ENCODE measurements around the gene PIM1. TPM values are rescaled to one million over a fixed set of nuclear protein-coding genes. Genes with fewer than 3 reads are reported as not detected.

PIM1 gene
- total RNA-seq, 2 donors from 2014 or later, result 7.3 to 10.6 TPM

GRCh38 chr6:37174196-37174514, 4.2 kb downstream of the PIM1 start:
- 77 to 86% methylated on average over 3 of the region's 3 CpGs for WGBS, 2 donors
- ATAC-seq (no peak), DNase-seq (no peak)
- intact Hi-C loops (cut with DNase I), result loop anchor here (5.0 to 10.0 kb wide), 4 partner anchors 33 to 409 kb away; no protein-coding TSS in a partner anchor
- TF ChIP-seq, protein P1, sequence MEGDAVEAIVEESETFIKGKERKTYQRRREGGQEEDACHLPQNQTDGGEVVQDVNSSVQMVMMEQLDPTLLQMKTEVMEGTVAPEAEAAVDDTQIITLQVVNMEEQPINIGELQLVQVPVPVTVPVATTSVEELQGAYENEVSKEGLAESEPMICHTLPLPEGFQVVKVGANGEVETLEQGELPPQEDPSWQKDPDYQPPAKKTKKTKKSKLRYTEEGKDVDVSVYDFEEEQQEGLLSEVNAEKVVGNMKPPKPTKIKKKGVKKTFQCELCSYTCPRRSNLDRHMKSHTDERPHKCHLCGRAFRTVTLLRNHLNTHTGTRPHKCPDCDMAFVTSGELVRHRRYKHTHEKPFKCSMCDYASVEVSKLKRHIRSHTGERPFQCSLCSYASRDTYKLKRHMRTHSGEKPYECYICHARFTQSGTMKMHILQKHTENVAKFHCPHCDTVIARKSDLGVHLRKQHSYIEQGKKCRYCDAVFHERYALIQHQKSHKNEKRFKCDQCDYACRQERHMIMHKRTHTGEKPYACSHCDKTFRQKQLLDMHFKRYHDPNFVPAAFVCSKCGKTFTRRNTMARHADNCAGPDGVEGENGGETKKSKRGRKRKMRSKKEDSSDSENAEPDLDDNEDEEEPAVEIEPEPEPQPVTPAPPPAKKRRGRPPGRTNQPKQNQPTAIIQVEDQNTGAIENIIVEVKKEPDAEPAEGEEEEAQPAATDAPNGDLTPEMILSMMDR (IDR thresholded peaks at IDR 0.05), result no peak
- H3K4me3 ChIP-seq, result no peak overlapping the region
- H3K27ac ChIP-seq, result no peak overlapping the region
- H3K36me3 ChIP-seq (replicated peaks in 1 of 2; ENCODE audit: insufficient read depth in 1 of 2, low read depth in 2 of 2), result peaks cover 9 to 12% of the 10 kb centered on the region in 2 donors
- no peaks in the 10 kb centered on the region for H3K27me3 ChIP-seq
- H3K9me3 ChIP-seq, result no peaks in the 10 kb centered on the region
- peaks cover 28% of the 10 kb centered on the region for H3K4me1 ChIP-seq

GRCh38 chr6:37174515-37175331, 4.8 kb downstream of the PIM1 start:
- peaks cover 9 to 12% of the 10 kb centered on the region in 2 donors for H3K36me3 ChIP-seq (replicated peaks in 1 of 2; ENCODE audit: insufficient read depth in 1 of 2, low read depth in 2 of 2)
- H3K4me1 ChIP-seq, result peaks cover 28% of the 10 kb centered on the region
- intact Hi-C loops (cut with DNase I), result loop anchor here (5.0 to 10.0 kb wide), 4 partner anchors 33 to 410 kb away; no protein-coding TSS in a partner anchor
- TF ChIP-seq, protein P1 (IDR thresholded peaks at IDR 0.05), result no peak
- no peak for TF ChIP-seq POLR2A (IDR thresholded peaks at IDR 0.05)
- WGBS, 2 donors, result 80 to 83% methylated on average over 10 of the region's 10 CpGs
- DNase-seq (no peak), ATAC-seq (no peak)
- no peak overlapping the region for H3K4me3 ChIP-seq
- H3K27me3 ChIP-seq, result no peaks in the 10 kb centered on the region
- H3K27ac ChIP-seq, result no peak overlapping the region
- H3K9me3 ChIP-seq, result no peaks in the 10 kb centered on the region

GRCh38 chr6:37175332-37176267, 5.6 kb downstream of the PIM1 start:
- no peaks in the 10 kb centered on the region for H3K27me3 ChIP-seq
- intact Hi-C loops (cut with DNase I), result loop anchor here (10.0 kb wide), 1 partner anchor 411 kb away; no protein-coding TSS in a partner anchor
- no peak overlapping the region for H3K27ac ChIP-seq
- WGBS, 2 donors, result 77 to 83% methylated on average over 18 of the region's 18 CpGs
- ATAC-seq, result no peak
- TF ChIP-seq, protein P1 (IDR thresholded peaks at IDR 0.05), result no peak
- no peak for TF ChIP-seq POLR2A (IDR thresholded peaks at IDR 0.05)
- DNase-seq, result no peak
- no peak overlapping the region for H3K4me3 ChIP-seq
- H3K9me3 ChIP-seq, result no peaks in the 10 kb centered on the region
- H3K36me3 ChIP-seq (replicated peaks in 1 of 2; ENCODE audit: insufficient read depth in 1 of 2, low read depth in 2 of 2), result peaks cover 9 to 12% of the 10 kb centered on the region in 2 donors
- H3K4me1 ChIP-seq, result peaks cover 28% of the 10 kb centered on the region

DNA sequence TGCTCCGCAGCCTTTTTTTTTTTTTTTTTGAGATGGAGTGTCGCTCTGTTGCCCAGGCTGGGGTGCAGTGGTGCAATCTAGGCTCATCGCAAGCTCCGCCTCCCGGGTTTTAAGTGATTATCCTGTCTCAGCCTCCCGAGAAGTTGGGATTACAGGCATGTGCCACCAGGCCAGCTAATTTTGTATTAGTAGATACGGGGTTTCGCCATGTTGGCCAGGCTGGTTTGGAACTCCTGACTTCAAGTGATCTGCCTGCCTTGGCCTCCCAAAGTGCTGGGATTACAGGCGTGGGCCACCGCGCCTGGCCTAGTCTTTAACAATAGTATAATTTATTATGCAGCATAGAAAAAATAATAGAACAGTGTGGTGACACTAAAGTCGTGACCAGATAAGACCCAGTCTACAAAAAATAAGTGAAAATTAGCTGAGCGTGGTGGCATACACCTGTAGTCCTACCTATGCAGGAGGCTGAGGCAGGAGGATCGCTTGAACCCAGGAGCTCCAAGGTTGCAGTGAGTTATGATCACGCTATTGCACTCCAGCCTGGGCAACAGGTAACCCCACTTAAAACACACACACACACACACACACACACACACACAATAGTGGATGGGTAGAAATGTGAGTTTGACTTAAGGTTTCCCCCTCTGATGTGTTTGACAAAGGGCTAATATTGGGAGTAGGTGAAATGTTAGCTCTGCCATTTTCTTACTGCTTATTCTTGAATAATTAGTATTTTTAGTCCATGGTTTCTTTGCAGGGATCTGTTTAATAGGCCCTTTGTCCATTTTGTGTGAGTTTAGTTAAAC, 6.5 kb downstream of the PIM1 start:
- ATAC-seq (no peak), DNase-seq (no peak)
- H3K9me3 ChIP-seq, result no peaks in the 10 kb centered on the region
- peaks cover 19% of the 10 kb centered on the region for H3K4me1 ChIP-seq
- H3K4me3 ChIP-seq, result no peak overlapping the region
- no peak overlapping the region for H3K27ac ChIP-seq
- TF ChIP-seq POLR2A (IDR thresholded peaks at IDR 0.05), result no peak
- TF ChIP-seq, protein P1 (IDR thresholded peaks at IDR 0.05), result no peak
- intact Hi-C loops (cut with DNase I), result loop anchor here (10.0 kb wide), 1 partner anchor 412 kb away; no protein-coding TSS in a partner anchor
- 90 to 92% methylated on average over 10 to 13 of the region's 15 CpGs for WGBS, 2 donors
- no peaks in the 10 kb centered on the region for H3K27me3 ChIP-seq
- peaks cover 9 to 12% of the 10 kb centered on the region in 2 donors for H3K36me3 ChIP-seq (replicated peaks in 1 of 2; ENCODE audit: insufficient read depth in 1 of 2, low read depth in 2 of 2)

Data from body of pancreas (tissue), 4 donors.